ENCODE results near the gene WDR47.

Gene WDR47

DNA sequence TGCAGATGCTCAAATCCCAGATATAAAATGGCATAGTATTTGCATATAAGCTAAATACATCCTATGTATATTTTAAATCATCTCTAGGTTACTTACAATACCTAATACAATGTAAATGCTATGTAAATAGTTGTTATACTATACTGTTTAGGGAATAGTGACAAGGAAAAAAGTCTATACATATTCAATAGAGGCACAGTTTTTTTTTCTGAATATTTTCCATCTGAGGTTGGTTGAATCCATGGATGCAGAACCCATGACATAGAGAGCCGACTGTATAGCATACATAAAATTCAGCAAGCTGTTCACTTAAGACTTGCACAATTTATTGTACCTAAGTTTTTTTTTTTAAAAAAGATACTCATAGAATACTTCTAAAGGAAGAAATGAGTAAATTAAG lies 27.4 kb upstream of the WDR47 start:
- no peak for DNase-seq
- Histone ChIP-seq H3K36me3 (ENCODE audit: control insufficient read depth in 4 of 4, insufficient read depth in 4 of 4, low read length in 3 of 4) (peaks cover under 1 to 19% (median 11%) of the 10 kb centered on the region in 4 experiments), H3K27ac (ENCODE audit: insufficient read depth in 1 of 2, low read depth in 1 of 2, low read length in 2 of 2, poor library complexity in 1 of 2, severe bottlenecking in 2 of 2) (no peak overlapping the region), H3K4me3 (ENCODE audit: control insufficient read depth in 1 of 7, extremely low read depth in 1 of 7, insufficient read depth in 4 of 7, low read depth in 2 of 7, low read length in 6 of 7) (no peak overlapping the region), H3K9me3 (ENCODE audit: control extremely low read depth in 1 of 5, control insufficient read depth in 4 of 5, insufficient read depth in 2 of 5, low read depth in 1 of 5, low read length in 4 of 5) (no peaks in the 10 kb centered on the region), H3K4me1 (ENCODE audit: control extremely low read depth in 1 of 4, control insufficient read depth in 4 of 4, insufficient read depth in 4 of 4, low read length in 3 of 4) (no peaks in the 10 kb centered on the region), H3K27me3 (replicated peaks in 2 of 5; ENCODE audit: control insufficient read depth in 4 of 5, insufficient read depth in 5 of 5, low read length in 4 of 5) (no peaks in the 10 kb centered on the region)
- CTCF ChIA-PET = interaction anchor here (1.1 to 2.2 kb wide), 3 partner anchors 8 to 30 kb away, joined by 3 to 5 read pairs (median 4); no protein-coding TSS in a partner anchor
- POLR2A ChIA-PET = no interaction called here
- no CpG with 5 or more reads among the region's 1 CpG for WGBS (ENCODE audit: insufficient coverage)

DNA sequence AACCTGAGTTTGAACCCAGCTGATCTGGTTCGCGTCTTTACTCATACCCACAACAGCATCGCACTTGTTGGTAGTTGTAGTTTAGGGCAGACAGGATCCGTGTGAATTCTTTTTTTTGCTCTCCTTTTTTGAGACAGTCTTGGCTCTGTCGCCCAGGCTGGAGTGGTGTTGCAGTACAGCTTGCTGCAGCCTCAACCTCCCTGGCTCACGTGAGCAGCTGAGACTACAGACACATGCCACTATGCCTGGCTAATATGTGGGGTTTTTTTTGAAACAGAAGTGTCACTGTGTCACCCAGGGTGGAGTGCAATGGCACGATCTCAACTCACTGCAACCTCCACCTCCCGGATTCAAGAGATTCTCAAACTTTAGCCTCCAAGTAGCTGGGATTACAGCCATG lies 26.0 kb upstream of the WDR47 start:
- H3K27me3 ChIP-seq (replicated peaks in 2 of 5; ENCODE audit: control insufficient read depth in 4 of 5, insufficient read depth in 5 of 5, low read length in 4 of 5) = no peaks in the 10 kb centered on the region
- no peaks in the 10 kb centered on the region for H3K4me1 ChIP-seq (ENCODE audit: control extremely low read depth in 1 of 4, control insufficient read depth in 4 of 4, insufficient read depth in 4 of 4, low read length in 3 of 4)
- no peak overlapping the region for H3K4me3 ChIP-seq (ENCODE audit: control insufficient read depth in 1 of 7, extremely low read depth in 1 of 7, insufficient read depth in 4 of 7, low read depth in 2 of 7, low read length in 6 of 7)
- CTCF ChIA-PET = interaction anchor here (0.9 to 1.6 kb wide), 3 partner anchors 32 to 44 kb away, joined by 3 to 5 read pairs (median 3); a partner anchor contains a TSS
- WGBS (ENCODE audit: insufficient coverage) = 78% methylated on average over 7 of the region's 8 CpGs
- H3K36me3 ChIP-seq (ENCODE audit: control insufficient read depth in 4 of 4, insufficient read depth in 4 of 4, low read length in 3 of 4) = peaks cover 2 to 23% (median 15%) of the 10 kb centered on the region in 4 experiments
- H3K27ac ChIP-seq (ENCODE audit: insufficient read depth in 1 of 2, low read depth in 1 of 2, low read length in 2 of 2, poor library complexity in 1 of 2, severe bottlenecking in 2 of 2) = no peak overlapping the region
- no peak for DNase-seq
- POLR2A ChIA-PET = interaction anchor here (0.6 kb wide), 1 partner anchor 21 kb away, joined by 3 read pairs; no protein-coding TSS in a partner anchor
- no peaks in the 10 kb centered on the region for H3K9me3 ChIP-seq (ENCODE audit: control extremely low read depth in 1 of 5, control insufficient read depth in 4 of 5, insufficient read depth in 2 of 5, low read depth in 1 of 5, low read length in 4 of 5)

GRCh38 chr1:109065137-109065536 lies 23.2 kb upstream of the WDR47 start:
- Histone ChIP-seq H3K27ac (ENCODE audit: insufficient read depth in 1 of 2, low read depth in 1 of 2, low read length in 2 of 2, poor library complexity in 1 of 2, severe bottlenecking in 2 of 2) (no peak overlapping the region), H3K27me3 (replicated peaks in 2 of 5; ENCODE audit: control insufficient read depth in 4 of 5, insufficient read depth in 5 of 5, low read length in 4 of 5) (no peaks in the 10 kb centered on the region), H3K9me3 (ENCODE audit: control extremely low read depth in 1 of 5, control insufficient read depth in 4 of 5, insufficient read depth in 2 of 5, low read depth in 1 of 5, low read length in 4 of 5) (no peaks in the 10 kb centered on the region), H3K4me1 (ENCODE audit: control extremely low read depth in 1 of 4, control insufficient read depth in 4 of 4, insufficient read depth in 4 of 4, low read length in 3 of 4) (no peaks in the 10 kb centered on the region), H3K4me3 (ENCODE audit: control insufficient read depth in 1 of 7, extremely low read depth in 1 of 7, insufficient read depth in 4 of 7, low read depth in 2 of 7, low read length in 6 of 7) (no peak overlapping the region), H3K36me3 (ENCODE audit: control insufficient read depth in 4 of 4, insufficient read depth in 4 of 4, low read length in 3 of 4) (peaks cover 2 to 20% (median 15%) of the 10 kb centered on the region in 4 experiments)
- DNase-seq = no peak
- ChIA-PET POLR2A (interaction anchor here (0.7 kb wide), 1 partner anchor 36 kb away, joined by 4 read pairs; no protein-coding TSS in a partner anchor), CTCF (no interaction called here)
- no CpG with 5 or more reads among the region's 3 CpGs for WGBS (ENCODE audit: insufficient coverage)

DNA sequence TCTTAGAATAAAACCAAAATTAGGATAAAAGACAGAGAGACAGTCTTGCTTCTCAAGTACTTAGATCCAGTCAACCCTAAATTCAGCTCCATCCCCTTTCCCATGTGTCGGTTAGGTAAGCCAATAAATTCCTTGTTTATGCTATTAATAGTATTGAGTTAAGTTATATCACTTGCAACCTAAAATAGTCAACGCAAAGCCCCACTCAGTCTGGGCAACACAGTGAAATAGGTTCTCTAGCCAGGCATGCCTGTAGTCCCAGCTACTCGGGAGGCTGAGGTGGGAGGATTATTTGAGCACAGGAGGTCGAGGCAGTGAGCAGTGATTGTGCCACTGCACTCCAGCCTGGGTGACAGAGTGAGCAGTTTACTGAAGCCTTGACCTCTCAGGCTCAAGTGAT lies 19.3 kb upstream of the WDR47 start:
- POLR2A ChIA-PET = no interaction called here
- Histone ChIP-seq H3K36me3 (ENCODE audit: control insufficient read depth in 4 of 4, insufficient read depth in 4 of 4, low read length in 3 of 4) (peaks cover 2 to 14% (median 11%) of the 10 kb centered on the region in 4 experiments), H3K27ac (ENCODE audit: insufficient read depth in 1 of 2, low read depth in 1 of 2, low read length in 2 of 2, poor library complexity in 1 of 2, severe bottlenecking in 2 of 2) (no peak overlapping the region), H3K4me1 (ENCODE audit: control extremely low read depth in 1 of 4, control insufficient read depth in 4 of 4, insufficient read depth in 4 of 4, low read length in 3 of 4) (no peaks in the 10 kb centered on the region), H3K27me3 (replicated peaks in 2 of 5; ENCODE audit: control insufficient read depth in 4 of 5, insufficient read depth in 5 of 5, low read length in 4 of 5) (no peaks in the 10 kb centered on the region), H3K4me3 (ENCODE audit: control insufficient read depth in 1 of 7, extremely low read depth in 1 of 7, insufficient read depth in 4 of 7, low read depth in 2 of 7, low read length in 6 of 7) (no peak overlapping the region), H3K9me3 (ENCODE audit: control extremely low read depth in 1 of 5, control insufficient read depth in 4 of 5, insufficient read depth in 2 of 5, low read depth in 1 of 5, low read length in 4 of 5) (no peaks in the 10 kb centered on the region)
- WGBS (ENCODE audit: insufficient coverage) = 100% methylated on average over 2 of the region's 4 CpGs
- CTCF ChIA-PET = interaction anchor here (1.6 to 3.0 kb wide), 3 partner anchors 9 to 35 kb away, joined by 4 to 6 read pairs (median 4); no protein-coding TSS in a partner anchor
- DNase-seq = no peak

- Histone ChIP-seq H3K27me3 (replicated peaks in 2 of 5; ENCODE audit: control insufficient read depth in 4 of 5, insufficient read depth in 5 of 5, low read length in 4 of 5) (no peaks in the 10 kb centered on the region), H3K9me3 (ENCODE audit: control extremely low read depth in 1 of 5, control insufficient read depth in 4 of 5, insufficient read depth in 2 of 5, low read depth in 1 of 5, low read length in 4 of 5) (no peaks in the 10 kb centered on the region), H3K4me3 (ENCODE audit: control insufficient read depth in 1 of 7, extremely low read depth in 1 of 7, insufficient read depth in 4 of 7, low read depth in 2 of 7, low read length in 6 of 7) (no peak overlapping the region), H3K4me1 (ENCODE audit: control extremely low read depth in 1 of 4, control insufficient read depth in 4 of 4, insufficient read depth in 4 of 4, low read length in 3 of 4) (no peaks in the 10 kb centered on the region), H3K36me3 (ENCODE audit: control insufficient read depth in 4 of 4, insufficient read depth in 4 of 4, low read length in 3 of 4) (peaks cover 2 to 13% (median 10%) of the 10 kb centered on the region in 4 experiments), H3K27ac (ENCODE audit: insufficient read depth in 1 of 2, low read depth in 1 of 2, low read length in 2 of 2, poor library complexity in 1 of 2, severe bottlenecking in 2 of 2) (no peak overlapping the region)
- no peak for DNase-seq
- POLR2A ChIA-PET = interaction anchor here (0.6 kb wide), 1 partner anchor 108 kb away, joined by 3 read pairs; no protein-coding TSS in a partner anchor
- CTCF ChIA-PET = interaction anchor here (1.6 to 3.0 kb wide), 3 partner anchors 9 to 35 kb away, joined by 4 to 6 read pairs (median 4); no protein-coding TSS in a partner anchor
- WGBS (ENCODE audit: insufficient coverage) = 86% methylated on average over 2 of the region's 7 CpGs
Observed at GRCh38 chr1:109060707-109061106, 18.8 kb upstream of the WDR47 start.

DNA sequence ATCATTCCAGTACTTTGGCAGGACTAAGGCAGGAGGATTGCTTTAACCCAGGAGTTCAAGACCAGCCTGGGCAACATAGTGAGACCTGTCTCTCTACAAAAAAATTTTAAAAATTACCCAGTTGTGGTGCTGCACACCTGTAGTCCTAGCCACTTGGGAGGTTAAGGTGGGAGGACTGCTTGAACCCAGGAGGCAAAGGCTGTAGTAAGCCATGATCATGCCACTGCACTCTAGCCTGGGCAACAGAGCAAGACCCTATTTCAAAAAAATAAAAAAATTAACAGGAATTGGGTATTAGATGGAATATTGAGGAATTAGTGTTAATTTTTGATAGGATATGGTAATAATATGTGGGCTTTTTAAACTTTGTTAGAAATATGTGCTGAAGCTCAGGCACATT lies 17.1 kb upstream of the WDR47 start:
- Histone ChIP-seq H3K27ac (ENCODE audit: insufficient read depth in 1 of 2, low read depth in 1 of 2, low read length in 2 of 2, poor library complexity in 1 of 2, severe bottlenecking in 2 of 2) (no peak overlapping the region), H3K4me3 (ENCODE audit: control insufficient read depth in 1 of 7, extremely low read depth in 1 of 7, insufficient read depth in 4 of 7, low read depth in 2 of 7, low read length in 6 of 7) (no peak overlapping the region), H3K27me3 (replicated peaks in 2 of 5; ENCODE audit: control insufficient read depth in 4 of 5, insufficient read depth in 5 of 5, low read length in 4 of 5) (no peaks in the 10 kb centered on the region), H3K4me1 (ENCODE audit: control extremely low read depth in 1 of 4, control insufficient read depth in 4 of 4, insufficient read depth in 4 of 4, low read length in 3 of 4) (no peaks in the 10 kb centered on the region), H3K9me3 (ENCODE audit: control extremely low read depth in 1 of 5, control insufficient read depth in 4 of 5, insufficient read depth in 2 of 5, low read depth in 1 of 5, low read length in 4 of 5) (no peaks in the 10 kb centered on the region), H3K36me3 (ENCODE audit: control insufficient read depth in 4 of 4, insufficient read depth in 4 of 4, low read length in 3 of 4) (peaks cover 0 to 5% (median 2%) of the 10 kb centered on the region in 4 experiments)
- ChIA-PET CTCF (interaction anchor here (1.2 kb wide), 1 partner anchor 53 kb away, joined by 4 read pairs; no protein-coding TSS in a partner anchor), POLR2A (no interaction called here)
- no peak for DNase-seq

- H3K4me3 ChIP-seq (ENCODE audit: control insufficient read depth in 1 of 7, extremely low read depth in 1 of 7, insufficient read depth in 4 of 7, low read depth in 2 of 7, low read length in 6 of 7) = no peak overlapping the region
- no peak overlapping the region for H3K27ac ChIP-seq (ENCODE audit: insufficient read depth in 1 of 2, low read depth in 1 of 2, low read length in 2 of 2, poor library complexity in 1 of 2, severe bottlenecking in 2 of 2)
- no peaks in the 10 kb centered on the region for H3K4me1 ChIP-seq (ENCODE audit: control extremely low read depth in 1 of 4, control insufficient read depth in 4 of 4, insufficient read depth in 4 of 4, low read length in 3 of 4)
- ChIA-PET CTCF (no interaction called here), POLR2A (no interaction called here)
- no peak for DNase-seq
- no peaks in the 10 kb centered on the region for H3K36me3 ChIP-seq (ENCODE audit: control insufficient read depth in 4 of 4, insufficient read depth in 4 of 4, low read length in 3 of 4)
- no peaks in the 10 kb centered on the region for H3K9me3 ChIP-seq (ENCODE audit: control extremely low read depth in 1 of 5, control insufficient read depth in 4 of 5, insufficient read depth in 2 of 5, low read depth in 1 of 5, low read length in 4 of 5)
- 100% methylated on average over 3 of the region's 3 CpGs for WGBS (ENCODE audit: insufficient coverage)
- H3K27me3 ChIP-seq (replicated peaks in 2 of 5; ENCODE audit: control insufficient read depth in 4 of 5, insufficient read depth in 5 of 5, low read length in 4 of 5) = no peaks in the 10 kb centered on the region
Observed at GRCh38 chr1:109056064-109056463, 14.2 kb upstream of the WDR47 start.
